ENCODE data around the gene CEP192.

- TF ChIP-seq, protein P1, sequence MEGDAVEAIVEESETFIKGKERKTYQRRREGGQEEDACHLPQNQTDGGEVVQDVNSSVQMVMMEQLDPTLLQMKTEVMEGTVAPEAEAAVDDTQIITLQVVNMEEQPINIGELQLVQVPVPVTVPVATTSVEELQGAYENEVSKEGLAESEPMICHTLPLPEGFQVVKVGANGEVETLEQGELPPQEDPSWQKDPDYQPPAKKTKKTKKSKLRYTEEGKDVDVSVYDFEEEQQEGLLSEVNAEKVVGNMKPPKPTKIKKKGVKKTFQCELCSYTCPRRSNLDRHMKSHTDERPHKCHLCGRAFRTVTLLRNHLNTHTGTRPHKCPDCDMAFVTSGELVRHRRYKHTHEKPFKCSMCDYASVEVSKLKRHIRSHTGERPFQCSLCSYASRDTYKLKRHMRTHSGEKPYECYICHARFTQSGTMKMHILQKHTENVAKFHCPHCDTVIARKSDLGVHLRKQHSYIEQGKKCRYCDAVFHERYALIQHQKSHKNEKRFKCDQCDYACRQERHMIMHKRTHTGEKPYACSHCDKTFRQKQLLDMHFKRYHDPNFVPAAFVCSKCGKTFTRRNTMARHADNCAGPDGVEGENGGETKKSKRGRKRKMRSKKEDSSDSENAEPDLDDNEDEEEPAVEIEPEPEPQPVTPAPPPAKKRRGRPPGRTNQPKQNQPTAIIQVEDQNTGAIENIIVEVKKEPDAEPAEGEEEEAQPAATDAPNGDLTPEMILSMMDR (IDR thresholded peaks at IDR 0.05): no peak
- no peak for TF ChIP-seq POLR2A (IDR thresholded peaks at IDR 0.05)
- no peak for TF ChIP-seq POLR2AphosphoS5 (IDR thresholded peaks at IDR 0.05)
Measured at GRCh38 chr18:13139885-13140450, 148.8 kb downstream of the CEP192 start.
